ENCODE data around the gene EGFR.

DNA sequence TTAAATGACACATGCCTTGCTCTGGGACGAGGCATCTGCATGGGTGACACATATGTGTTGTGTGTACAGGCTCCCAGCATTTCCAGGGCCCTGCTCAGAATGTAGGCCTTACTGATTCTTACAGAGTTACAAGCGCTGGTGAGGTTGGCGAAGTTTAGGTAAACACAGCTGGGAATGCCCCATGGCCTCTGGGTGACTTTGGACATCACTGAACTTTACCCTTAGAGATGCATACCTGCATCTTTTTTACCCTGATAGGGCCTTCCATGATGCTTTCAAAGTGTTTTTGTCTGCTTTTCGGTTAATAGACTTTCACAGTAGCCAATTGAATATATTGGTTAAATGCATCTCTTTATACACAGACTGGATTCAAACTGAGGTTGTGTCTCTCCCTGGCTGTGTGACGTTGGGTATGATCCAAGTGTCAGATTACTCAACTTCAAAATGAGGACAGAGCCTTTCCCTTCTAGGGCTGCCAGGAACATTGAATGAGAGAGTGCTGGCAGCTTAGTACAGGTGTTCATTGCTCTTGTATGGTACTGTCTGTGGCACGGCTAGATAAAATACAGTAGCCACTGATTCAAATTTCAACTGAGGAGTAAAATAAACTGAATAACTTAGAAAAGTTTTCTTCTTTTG is 29.5 kb downstream of the EGFR start:
- TF ChIP-seq, protein P1, sequence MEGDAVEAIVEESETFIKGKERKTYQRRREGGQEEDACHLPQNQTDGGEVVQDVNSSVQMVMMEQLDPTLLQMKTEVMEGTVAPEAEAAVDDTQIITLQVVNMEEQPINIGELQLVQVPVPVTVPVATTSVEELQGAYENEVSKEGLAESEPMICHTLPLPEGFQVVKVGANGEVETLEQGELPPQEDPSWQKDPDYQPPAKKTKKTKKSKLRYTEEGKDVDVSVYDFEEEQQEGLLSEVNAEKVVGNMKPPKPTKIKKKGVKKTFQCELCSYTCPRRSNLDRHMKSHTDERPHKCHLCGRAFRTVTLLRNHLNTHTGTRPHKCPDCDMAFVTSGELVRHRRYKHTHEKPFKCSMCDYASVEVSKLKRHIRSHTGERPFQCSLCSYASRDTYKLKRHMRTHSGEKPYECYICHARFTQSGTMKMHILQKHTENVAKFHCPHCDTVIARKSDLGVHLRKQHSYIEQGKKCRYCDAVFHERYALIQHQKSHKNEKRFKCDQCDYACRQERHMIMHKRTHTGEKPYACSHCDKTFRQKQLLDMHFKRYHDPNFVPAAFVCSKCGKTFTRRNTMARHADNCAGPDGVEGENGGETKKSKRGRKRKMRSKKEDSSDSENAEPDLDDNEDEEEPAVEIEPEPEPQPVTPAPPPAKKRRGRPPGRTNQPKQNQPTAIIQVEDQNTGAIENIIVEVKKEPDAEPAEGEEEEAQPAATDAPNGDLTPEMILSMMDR (IDR thresholded peaks at IDR 0.05): no peak
- TF ChIP-seq EP300 (IDR thresholded peaks at IDR 0.05): no peak
